Fibroblast of lung (primary cell): ENCODE measurements around the gene TRMU. TPM values are rescaled to one million over a fixed set of nuclear protein-coding genes. Genes with fewer than 3 reads are reported as not detected.

Experiments
- DNase-seq, 2 donors: peaks; one replicate each; pipeline versions ENCODE4 v3.0.0 to v3.0.0-alpha.2; 2010; ENCODE audit warnings: low read depth in 2 of 2
- H2AFZ ChIP-seq: 2 replicates; pipeline ENCODE4 v1.5.1; 2012; ENCODE audit warnings: low read length, control low read depth, inconsistent platforms
- H3K27ac ChIP-seq: 2 replicates; pipeline ENCODE4 v1.5.1; 2011; ENCODE audit warnings: low read length, control low read depth; ENCODE audit not compliant: insufficient read depth
- H3K27me3 ChIP-seq: 2 replicates; pipeline ENCODE4 v1.5.1; 2011; ENCODE audit warnings: mild to moderate bottlenecking, low read length; ENCODE audit not compliant: control insufficient read depth, insufficient read depth
- H3K36me3 ChIP-seq: 2 replicates; pipeline ENCODE4 v1.5.1; 2011; ENCODE audit warnings: low read length; ENCODE audit not compliant: control insufficient read depth, insufficient read depth
- H3K4me1 ChIP-seq: 2 replicates; pipeline ENCODE4 v1.5.1; 2011; ENCODE audit warnings: low read length; ENCODE audit not compliant: control insufficient read depth, insufficient read depth; ENCODE audit errors: extremely low read depth
- H3K4me2 ChIP-seq: 2 replicates; pipeline ENCODE4 v1.5.1; 2011; ENCODE audit warnings: low read length, control low read depth; ENCODE audit not compliant: insufficient read depth; ENCODE audit errors: extremely low read depth
- H3K4me3 ChIP-seq, 4 experiments: fragments of 200-600 bp in 1 of 4; sonication (generic) in 1 of 4; replicated peaks in 1 of 4; 2 replicates each; pipeline ENCODE4 v1.5.1; 2011 to 2016; ENCODE audit warnings: low read length in 4 of 4, low read depth in 3 of 4, mild to moderate bottlenecking in 3 of 4, control low read depth in 2 of 4, inconsistent platforms in 1 of 4, mixed read lengths in 1 of 4; ENCODE audit not compliant: insufficient read depth in 1 of 4; ENCODE audit errors: control extremely low read depth in 1 of 4
- H3K79me2 ChIP-seq: 2 replicates; pipeline ENCODE4 v1.5.1; 2012; ENCODE audit warnings: mild to moderate bottlenecking, low read length, inconsistent platforms; ENCODE audit not compliant: control insufficient read depth, insufficient read depth
- H3K9ac ChIP-seq: 2 replicates; pipeline ENCODE4 v1.5.1; 2011; ENCODE audit warnings: mild to moderate bottlenecking, low read length, control low read depth; ENCODE audit not compliant: insufficient read depth
- H3K9me3 ChIP-seq: 2 replicates; pipeline ENCODE4 v1.5.1; 2012; ENCODE audit warnings: low read depth, low read length; ENCODE audit not compliant: control insufficient read depth, insufficient read depth
- H4K20me1 ChIP-seq: 2 replicates; pipeline ENCODE4 v1.5.1; 2011; ENCODE audit warnings: low read length; ENCODE audit not compliant: control insufficient read depth, insufficient read depth; ENCODE audit errors: extremely low read depth
- EZH2 ChIP-seq: IDR thresholded peaks from 2 replicates; pipeline ENCODE4 v1.5.1; 2012; ENCODE audit warnings: low read length, control low read depth, mild to moderate bottlenecking; ENCODE audit errors: missing control alignments
- polyA plus RNA-seq, 2 donors: library from polyadenylated mRNA; depleted of rRNA in 1 of 2; stranded (reverse) in 1 of 2; unstranded in 1 of 2; fragments of >200 nt; gene quantifications; 2 replicates each; pipeline ENCODE4 v1.2.1, GENCODE V29; 2011 to 2012; ENCODE audit warnings: missing spikeins in 1 of 2
- total RNA-seq: library from RNA; depleted of rRNA; stranded (reverse); fragments of >200 nt; gene quantifications from 2 replicates; pipeline ENCODE4 v1.2.1, GENCODE V29; 2014
- TF ChIP-seq, protein P1 (sequence below), 2 donors: IDR thresholded peaks in 1 of 2; conservative IDR thresholded peaks in 1 of 2; 1 replicate in 1 of 2; 2 replicates in 1 of 2; pipeline ENCODE4 v1.5.1; 2011 to 2012; ENCODE audit warnings: low read length in 2 of 2, control low read depth in 1 of 2, inconsistent platforms in 1 of 2, low read depth in 1 of 2, mild to moderate bottlenecking in 1 of 2

TRMU gene
- total and polyA plus RNA-seq, 2 donors (not counting 1 experiment from before 2014, with no cell fraction given) = 18.4 to 22.1 TPM

DNA sequence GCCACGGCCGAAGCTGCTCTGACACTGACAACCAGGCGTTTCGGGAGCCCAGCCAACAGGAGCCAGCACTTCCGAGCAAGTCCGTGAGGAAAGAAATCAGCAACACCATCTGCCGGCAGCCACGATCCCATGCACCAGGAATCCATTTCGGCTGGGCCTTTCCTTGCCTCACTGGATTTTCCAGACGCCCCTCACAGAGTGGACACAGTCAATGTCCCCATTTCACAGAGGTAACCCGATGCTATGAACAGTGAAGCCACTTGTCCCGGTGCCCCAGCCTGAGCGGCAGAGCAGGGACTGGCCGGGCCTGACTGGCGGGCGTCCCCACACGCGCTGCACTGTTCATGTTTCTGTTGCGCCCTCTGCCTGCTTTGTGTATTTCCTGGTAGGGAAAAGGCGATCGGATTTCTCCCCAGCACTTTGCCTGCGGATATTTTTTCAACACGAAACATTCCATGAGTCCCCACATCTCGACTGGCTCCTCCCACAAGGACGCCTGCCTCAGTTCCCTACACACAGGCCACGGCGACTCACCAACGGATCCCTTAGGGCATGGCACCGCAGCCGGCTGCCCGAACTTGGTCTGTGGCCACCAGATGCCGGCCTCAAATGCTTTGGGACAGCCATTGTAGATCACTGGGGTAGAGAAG, 55.3 kb downstream of the TRMU start:
- H3K9ac ChIP-seq = peak overlapping the region; percentile 7
- H3K4me3 ChIP-seq = peak overlapping the region in 1 of 4 experiments; percentile 17
- H3K27me3 ChIP-seq = no peaks in the 10 kb centered on the region
- no peaks in the 10 kb centered on the region for H3K4me1 ChIP-seq
- DNase-seq = peak; percentile 24 to 68
- H3K79me2 ChIP-seq = no peaks in the 10 kb centered on the region
- TF ChIP-seq, protein P1, sequence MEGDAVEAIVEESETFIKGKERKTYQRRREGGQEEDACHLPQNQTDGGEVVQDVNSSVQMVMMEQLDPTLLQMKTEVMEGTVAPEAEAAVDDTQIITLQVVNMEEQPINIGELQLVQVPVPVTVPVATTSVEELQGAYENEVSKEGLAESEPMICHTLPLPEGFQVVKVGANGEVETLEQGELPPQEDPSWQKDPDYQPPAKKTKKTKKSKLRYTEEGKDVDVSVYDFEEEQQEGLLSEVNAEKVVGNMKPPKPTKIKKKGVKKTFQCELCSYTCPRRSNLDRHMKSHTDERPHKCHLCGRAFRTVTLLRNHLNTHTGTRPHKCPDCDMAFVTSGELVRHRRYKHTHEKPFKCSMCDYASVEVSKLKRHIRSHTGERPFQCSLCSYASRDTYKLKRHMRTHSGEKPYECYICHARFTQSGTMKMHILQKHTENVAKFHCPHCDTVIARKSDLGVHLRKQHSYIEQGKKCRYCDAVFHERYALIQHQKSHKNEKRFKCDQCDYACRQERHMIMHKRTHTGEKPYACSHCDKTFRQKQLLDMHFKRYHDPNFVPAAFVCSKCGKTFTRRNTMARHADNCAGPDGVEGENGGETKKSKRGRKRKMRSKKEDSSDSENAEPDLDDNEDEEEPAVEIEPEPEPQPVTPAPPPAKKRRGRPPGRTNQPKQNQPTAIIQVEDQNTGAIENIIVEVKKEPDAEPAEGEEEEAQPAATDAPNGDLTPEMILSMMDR (conservative IDR thresholded peaks at IDR 0.05 in 1 of 2, IDR thresholded peaks at IDR 0.05 in 1 of 2; ENCODE audit: low read depth in 1 of 2, low read length in 2 of 2) = peak; percentile 57 to 68
- no peak for TF ChIP-seq EZH2
- H3K4me2 ChIP-seq = peak overlapping the region; percentile 64
- H2AFZ ChIP-seq = peak overlapping the region; percentile 92
- no peaks in the 10 kb centered on the region for H3K36me3 ChIP-seq
- H4K20me1 ChIP-seq = no peaks in the 10 kb centered on the region
- no peak overlapping the region for H3K27ac ChIP-seq
- H3K9me3 ChIP-seq = no peaks in the 10 kb centered on the region

DNA sequence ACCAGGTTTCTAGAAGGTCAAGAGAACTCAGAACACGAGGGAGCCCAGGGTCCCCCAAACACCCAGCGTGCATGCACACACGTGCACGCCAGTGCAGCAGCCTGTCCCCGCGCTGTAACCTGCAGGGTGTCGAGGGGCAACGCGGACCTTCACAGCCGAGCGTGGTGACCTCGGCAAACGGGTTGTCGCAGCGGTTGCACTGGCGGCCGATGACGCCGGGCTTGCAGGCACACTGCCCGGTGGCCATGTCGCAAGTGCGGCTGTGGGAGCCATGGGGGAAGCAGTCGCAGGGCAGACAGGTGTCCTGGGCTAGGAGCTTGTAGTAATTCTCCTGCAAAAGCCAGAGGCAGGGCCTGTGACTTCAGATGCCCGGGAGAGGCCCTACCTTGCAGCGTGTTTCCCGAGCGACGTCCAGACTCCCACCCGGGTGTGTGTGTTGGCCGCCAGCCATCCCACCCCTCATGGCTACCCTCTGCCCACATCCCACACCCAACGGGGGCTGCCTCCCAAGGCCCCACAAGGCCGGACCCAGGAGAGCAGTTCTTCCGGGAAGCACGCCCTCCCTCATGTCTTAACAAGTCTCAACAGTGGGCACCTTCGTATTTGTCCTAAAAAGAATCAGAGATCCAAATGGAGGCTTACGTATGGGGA, 56.1 kb downstream of the TRMU start:
- TF ChIP-seq EZH2 = no peak
- TF ChIP-seq, protein P1 (conservative IDR thresholded peaks at IDR 0.05 in 1 of 2, IDR thresholded peaks at IDR 0.05 in 1 of 2; ENCODE audit: low read depth in 1 of 2, low read length in 2 of 2) = no peak
- H3K4me1 ChIP-seq = no peaks in the 10 kb centered on the region
- no peaks in the 10 kb centered on the region for H3K79me2 ChIP-seq
- no peaks in the 10 kb centered on the region for H3K27me3 ChIP-seq
- no peaks in the 10 kb centered on the region for H3K36me3 ChIP-seq
- H3K4me3 ChIP-seq = no peak overlapping the region
- no peak overlapping the region for H2AFZ ChIP-seq
- no peaks in the 10 kb centered on the region for H3K9me3 ChIP-seq
- DNase-seq = no peak
- H3K27ac ChIP-seq = no peak overlapping the region
- no peak overlapping the region for H3K4me2 ChIP-seq
- no peak overlapping the region for H3K9ac ChIP-seq
- no peaks in the 10 kb centered on the region for H4K20me1 ChIP-seq

DNA sequence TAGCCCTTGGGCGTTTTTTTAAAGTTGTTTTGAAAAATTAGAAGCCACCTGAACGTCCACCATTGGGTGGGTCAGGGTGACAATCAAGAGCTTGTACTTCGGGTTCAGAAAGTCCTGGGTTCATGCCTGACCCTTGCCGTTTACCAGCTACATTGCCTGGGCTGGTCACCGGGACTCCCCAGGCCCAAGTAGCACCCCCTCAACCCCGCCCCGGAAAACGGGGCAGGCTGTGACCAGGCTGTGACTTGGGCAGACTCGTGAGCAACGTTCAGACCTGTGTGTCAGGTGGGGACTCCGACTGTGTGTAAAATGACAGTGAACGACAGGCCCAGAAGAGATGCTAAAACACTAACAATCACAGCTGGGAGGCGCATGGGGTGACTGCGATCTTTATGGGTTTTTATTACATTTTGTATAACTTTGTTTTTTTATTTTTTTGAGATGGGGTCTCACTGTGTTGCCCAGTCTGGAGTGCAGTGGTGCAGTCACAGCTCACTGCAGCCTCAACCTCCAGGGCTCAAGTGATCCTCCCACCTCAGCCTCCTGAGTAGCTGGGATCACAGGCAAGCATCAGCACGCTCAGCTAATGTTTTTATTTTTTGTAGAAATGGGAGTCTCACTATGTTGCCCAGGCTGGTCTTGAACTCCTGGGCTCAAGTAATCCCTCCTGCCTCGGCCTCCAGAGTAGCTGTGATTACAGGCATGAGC, 56.8 kb downstream of the TRMU start:
- H3K36me3 ChIP-seq = no peaks in the 10 kb centered on the region
- H4K20me1 ChIP-seq = no peaks in the 10 kb centered on the region
- no peak overlapping the region for H3K4me2 ChIP-seq
- H3K4me3 ChIP-seq = no peak overlapping the region
- no peaks in the 10 kb centered on the region for H3K4me1 ChIP-seq
- no peak overlapping the region for H2AFZ ChIP-seq
- TF ChIP-seq EZH2 = no peak
- TF ChIP-seq, protein P1 (conservative IDR thresholded peaks at IDR 0.05 in 1 of 2, IDR thresholded peaks at IDR 0.05 in 1 of 2; ENCODE audit: low read depth in 1 of 2, low read length in 2 of 2) = no peak
- DNase-seq = no peak
- H3K27me3 ChIP-seq = no peaks in the 10 kb centered on the region
- H3K27ac ChIP-seq = no peak overlapping the region
- no peaks in the 10 kb centered on the region for H3K9me3 ChIP-seq
- H3K9ac ChIP-seq = no peak overlapping the region
- H3K79me2 ChIP-seq = no peaks in the 10 kb centered on the region
